HCT116 (cell line): ENCODE measurements around the gene FKBP14.
"Not testable (repeated sequence)": the region's sequence is repeated elsewhere in the genome, so short reads cannot be mapped to it uniquely, and the experiment has no call there.

Source experiments
- CTCF ChIP-seq, 3 experiments: fragments of 200-600 bp in 1 of 3; sonication (generic) in 1 of 3; IDR thresholded peaks in 2 of 3; conservative IDR thresholded peaks in 1 of 3; 2 replicates each; pipeline ENCODE4 v1.5.1; 2012 to 2017; ENCODE audit warnings: low read depth in 2 of 3, low read length in 2 of 3, antibody characterized with exemption in 1 of 3, borderline replicate concordance in 1 of 3, control low read depth in 1 of 3, mild to moderate bottlenecking in 1 of 3, mixed read lengths in 1 of 3, mixed run types in 1 of 3, moderate library complexity in 1 of 3; ENCODE audit not compliant: insufficient read depth in 1 of 3
- EGR1 ChIP-seq: IDR thresholded peaks from 2 replicates; pipeline ENCODE4 v1.6.1; 2012; ENCODE audit warnings: low read depth
- JUND ChIP-seq: IDR thresholded peaks from 2 replicates; pipeline ENCODE4 v1.6.1; 2012
- RAD21 ChIP-seq: IDR thresholded peaks from 2 replicates; pipeline ENCODE4 v1.6.1; 2012; ENCODE audit warnings: low read depth, mild to moderate bottlenecking
- REST ChIP-seq: IDR thresholded peaks from 2 replicates; pipeline ENCODE4 v1.6.1; 2012; ENCODE audit warnings: low read depth
- SP1 ChIP-seq: IDR thresholded peaks from 2 replicates; pipeline ENCODE4 v1.6.1; 2012; ENCODE audit warnings: low read depth

- TF ChIP-seq SP1; REST; CTCF (IDR thresholded peaks at IDR 0.05 in 2 of 3, conservative IDR thresholded peaks at IDR 0.05 in 1 of 3; ENCODE audit: borderline replicate concordance in 1 of 3, insufficient read depth in 1 of 3, low read depth in 2 of 3, low read length in 2 of 3); RAD21; EGR1; JUND: not testable (repeated sequence)
Measured at GRCh38 chr7:29961611-29962010, 64.9 kb downstream of the FKBP14 start.
